ENCODE measurements around the gene GTF3C2.
"Not testable (repeated sequence)": the region's sequence is repeated elsewhere in the genome, so short reads cannot be mapped to it uniquely, and the experiment has no call there.

Gene GTF3C2

DNA sequence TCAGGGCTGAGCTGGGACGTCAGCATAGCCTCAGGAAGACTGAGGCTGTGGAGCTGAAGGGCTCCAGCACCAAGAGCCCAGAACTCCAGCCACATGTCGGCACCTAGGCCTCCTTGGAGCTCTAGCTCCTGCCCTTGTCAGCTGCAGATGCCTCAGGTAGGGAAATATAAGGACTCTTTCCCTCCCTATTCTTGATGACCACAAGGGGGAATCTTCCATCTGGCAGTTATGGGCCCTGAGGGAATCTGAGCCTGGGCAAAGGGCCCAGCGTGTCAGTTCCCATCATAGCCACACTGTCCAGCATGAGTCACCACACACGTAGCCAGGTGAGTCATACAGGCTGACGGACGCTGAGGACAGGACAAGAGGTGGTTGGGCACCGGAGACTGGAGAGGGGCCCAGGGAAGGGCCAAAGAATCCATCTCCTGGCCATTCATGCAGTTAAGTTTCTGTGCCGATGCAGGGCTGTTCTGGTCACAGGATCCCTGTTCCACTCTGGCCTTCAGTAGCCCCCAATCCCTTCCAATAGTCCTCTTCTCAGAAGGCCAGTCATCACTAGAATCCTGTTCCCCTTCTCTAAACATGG, 35.5 kb downstream of the GTF3C2 start:
- peak; percentile 99 to 100 for DNase-seq

DNA sequence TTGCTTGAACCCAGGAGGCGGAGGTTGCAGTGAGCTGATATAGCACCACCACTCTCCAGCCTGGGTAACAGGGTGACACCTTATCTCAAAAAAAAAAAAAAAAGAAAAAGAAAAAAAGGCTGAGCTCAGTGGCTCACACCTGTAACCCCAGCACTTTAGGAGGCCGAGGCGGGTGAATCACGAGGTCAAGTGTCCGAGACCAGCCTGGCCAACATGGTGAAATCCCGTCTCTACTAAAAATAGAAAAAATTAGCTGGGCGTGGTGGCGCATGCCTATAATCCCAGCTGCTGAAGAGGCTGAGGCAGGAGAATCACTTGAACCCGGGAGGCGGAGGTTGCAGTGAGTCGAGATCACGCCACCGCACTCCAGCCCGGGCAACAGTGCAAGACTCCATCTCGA, 36.7 kb downstream of the GTF3C2 start:
- DNase-seq, result not testable (repeated sequence)

DNA sequence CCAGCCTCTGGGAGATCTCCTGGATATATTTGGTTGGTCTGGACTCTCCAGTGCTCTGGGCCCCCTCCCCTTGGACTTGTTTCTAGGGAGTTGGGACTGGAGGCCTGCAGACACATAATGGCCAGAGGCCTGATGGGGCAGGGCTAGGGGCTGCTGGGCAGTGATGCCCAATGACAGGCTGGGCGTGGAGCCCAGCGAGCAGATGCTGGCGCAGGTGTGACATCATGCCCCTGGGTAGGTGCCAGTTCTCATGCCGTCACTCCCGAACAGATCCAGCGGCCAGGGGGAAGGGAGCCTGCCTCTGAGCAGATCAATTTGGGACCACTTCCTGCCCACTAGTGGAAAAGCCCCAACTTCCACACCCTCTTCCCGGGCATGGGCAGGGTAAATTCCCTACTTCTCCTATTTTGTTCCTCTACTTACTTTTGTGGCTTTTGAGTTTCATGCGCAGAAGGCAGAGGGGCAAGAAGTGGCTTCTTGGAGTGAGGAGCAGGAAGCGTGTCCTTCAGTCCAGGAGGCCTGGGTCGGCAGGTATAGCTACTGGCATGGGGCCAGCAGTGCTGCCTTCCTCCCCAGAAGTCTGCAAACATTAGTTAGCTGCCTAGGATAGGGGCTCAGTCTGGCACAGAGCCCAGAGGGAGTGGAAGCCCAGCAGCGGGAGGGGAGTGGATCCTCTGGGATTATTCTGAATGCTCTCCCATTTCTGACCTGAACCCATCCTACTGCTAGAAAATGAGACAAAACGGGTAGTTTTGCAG, 39.7 kb downstream of the GTF3C2 start:
- no peak for DNase-seq

DNA sequence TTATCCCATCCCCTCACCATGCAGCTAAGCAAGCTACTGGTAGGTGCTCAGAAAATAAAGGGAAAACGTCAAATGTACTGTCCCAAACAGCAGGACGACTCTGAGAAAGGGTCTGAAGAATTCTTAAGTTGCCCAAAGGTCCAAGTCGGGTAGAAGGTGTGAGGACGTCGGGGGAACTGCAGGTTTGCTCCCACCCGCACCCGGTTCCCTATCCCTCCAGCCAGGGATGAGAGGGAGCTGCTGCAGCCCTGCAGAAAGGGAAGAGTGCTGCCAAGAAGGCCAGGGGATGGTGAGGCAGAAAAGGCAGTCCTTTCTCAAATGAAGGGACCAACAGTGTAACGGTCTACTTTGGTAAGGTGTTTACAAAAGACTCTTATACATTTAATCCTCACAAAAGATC, 41.4 kb downstream of the GTF3C2 start:
- no peak for DNase-seq

DNA sequence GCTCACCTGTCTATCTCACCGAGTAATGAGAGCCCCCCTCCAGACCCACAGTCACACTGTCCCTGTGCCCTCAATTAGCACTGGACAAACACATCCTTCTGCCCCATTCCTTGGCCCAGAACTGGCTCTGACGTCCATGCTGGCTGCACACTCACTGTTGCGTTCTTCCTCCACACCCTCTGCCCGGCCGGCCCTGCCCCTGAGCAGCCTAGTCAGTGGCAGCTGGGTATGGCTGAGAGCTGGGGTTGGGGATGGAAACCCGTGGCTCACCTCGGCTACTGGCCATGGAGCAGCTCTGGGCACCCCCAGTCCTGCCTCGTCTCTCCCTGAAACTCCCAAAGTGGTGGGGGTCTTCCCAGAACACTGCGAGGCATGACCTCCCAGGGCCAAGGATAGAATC, 41.9 kb downstream of the GTF3C2 start:
- DNase-seq, result no peak

DNA sequence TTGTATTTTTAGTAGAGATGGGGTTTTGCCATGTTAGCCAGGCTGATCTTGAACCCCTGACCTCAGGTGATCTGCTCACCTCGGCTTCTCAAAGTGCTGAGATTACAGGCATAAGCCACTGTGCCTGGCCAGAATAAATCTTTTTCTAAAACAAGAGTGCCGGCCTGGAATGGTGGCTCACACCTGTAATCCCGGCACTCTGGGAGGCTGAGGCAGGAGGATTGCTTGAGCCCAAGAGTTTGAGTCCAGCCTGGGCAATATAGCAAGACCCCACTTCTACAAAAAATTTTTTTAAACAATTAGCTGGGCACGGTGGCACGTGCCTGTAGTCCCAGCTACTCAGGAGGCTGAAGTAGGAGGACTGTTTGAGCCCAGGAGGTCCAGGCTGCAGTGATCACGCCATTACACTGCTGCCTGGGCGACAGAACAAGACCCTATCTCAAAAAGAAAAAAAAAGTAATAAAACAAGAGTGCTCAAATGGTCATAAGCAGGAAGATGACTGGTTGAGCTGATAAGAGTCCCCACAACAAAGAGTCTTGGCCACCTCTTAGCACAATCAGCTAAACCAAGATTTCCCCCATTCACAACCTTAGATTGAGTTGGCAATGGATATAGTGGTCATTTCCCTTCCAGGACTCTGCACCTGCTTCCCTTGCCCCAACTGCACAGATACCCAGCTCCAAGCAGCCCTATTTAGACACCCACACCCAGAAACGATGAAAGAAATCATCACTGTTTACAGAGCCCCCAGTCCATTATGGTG, 42.5 kb downstream of the GTF3C2 start:
- DNase-seq, result no peak

DNA sequence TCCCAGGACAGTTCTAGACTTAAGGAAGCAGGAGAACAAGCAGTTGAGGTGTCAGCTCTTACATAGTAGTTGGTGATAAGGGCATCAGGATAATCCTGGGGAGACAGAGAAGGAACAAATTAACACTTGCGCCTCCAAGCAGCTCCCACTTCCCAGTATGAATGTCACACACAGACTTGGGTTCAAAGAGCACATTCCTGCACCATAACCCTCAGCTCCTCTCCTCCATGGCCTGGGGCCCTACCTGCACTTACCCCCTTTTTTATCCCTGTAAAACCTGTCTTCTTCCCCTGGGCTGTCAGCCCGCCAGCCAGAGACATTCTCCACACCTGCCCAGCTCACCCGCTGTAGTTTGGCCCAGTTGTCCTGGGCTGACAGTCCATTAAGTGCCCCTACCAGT, 44.4 kb downstream of the GTF3C2 start:
- no peak for DNase-seq

DNA sequence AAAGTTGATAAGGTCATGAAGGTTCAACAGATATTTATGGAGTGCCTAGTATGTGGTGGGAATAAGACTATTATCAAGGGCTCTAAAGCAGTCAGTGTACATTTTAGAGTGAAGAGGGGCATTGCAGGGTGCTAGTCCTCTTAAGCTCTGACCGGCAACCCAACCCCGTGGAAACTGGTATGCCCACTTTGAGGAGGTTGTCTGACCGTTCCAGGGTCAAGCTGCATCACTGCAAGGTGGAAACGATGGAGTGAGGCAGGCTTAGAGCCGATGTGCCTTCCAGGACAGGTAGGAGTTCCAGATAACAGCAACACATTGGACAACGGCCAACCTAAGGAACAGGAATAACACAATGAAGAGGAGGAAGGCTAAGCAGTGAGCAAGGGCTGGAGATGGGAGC, 46.9 kb downstream of the GTF3C2 start:
- no peak for DNase-seq

DNA sequence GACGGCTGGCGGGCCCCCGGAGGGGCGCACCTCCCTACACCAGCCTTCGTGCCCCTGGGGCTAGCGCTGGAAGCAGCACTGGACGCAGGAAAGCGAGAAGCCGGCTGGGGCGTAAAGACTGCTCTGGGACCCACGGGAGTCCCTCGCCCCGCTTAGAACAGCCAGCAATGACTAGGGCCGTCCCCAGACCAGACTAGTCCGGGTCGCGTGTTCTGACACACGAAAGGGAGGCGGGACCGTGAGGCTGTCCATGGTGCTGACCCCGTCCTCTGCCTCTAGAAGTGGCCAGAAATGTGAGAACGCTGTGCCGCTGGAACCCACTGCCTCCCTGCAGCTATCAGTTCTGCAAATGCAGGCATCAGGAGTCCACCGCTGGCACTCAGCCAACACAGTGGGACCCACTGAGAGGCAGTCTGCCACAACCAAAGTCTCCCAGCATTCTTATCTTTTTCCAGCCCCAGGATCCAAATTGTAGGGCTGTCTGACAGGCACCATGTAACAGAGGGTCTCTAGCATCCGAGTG, 48.1 kb downstream of the GTF3C2 start, which contains the start of gene UCN:
UCN (minus strand) TSS at position 87 of the 523 bp plus-strand sequence. CDS start 550 bp downstream, outside the sequence.
- DNase-seq, result no peak

DNA sequence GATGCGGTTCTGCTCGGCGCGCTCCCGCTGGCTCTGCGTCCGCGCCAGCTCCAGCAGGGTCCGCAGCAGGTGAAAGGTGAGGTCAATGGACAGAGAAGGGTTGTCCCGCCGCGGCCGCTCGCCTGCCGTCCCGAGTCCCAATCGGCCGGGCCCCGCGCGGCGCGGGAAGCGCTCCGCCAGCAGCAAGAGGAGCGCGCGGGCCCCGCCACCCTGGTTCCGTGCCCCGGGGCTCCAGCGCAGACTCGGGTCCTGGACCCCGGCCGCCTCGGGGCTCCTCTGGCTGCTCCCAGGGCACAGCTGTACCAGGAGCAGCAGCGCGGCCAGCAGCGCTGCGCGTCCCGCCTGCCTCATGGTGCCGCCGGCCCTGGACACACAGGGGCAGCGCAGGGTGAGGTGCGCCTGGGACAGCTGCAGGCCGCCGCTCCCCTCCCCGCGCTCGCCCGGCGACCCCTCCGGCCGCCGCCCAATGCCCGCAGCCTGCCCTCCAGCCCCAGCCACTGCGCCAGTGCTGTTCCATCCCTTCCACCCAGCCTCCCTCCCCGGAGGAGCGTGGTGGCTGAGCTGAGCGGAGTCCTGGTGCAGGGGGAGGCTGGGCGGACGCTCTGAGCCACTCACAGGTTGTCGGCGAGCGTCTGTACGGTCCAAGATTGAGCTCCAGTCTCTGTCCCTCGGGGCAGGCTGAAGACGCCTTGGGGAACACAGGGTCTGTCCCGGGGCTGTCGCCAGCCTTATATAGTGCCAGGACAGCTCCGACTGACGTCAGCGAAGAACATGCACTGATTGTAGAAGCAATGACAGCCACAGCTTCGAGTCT, 48.8 kb downstream of the GTF3C2 start:
- no peak for DNase-seq

DNA sequence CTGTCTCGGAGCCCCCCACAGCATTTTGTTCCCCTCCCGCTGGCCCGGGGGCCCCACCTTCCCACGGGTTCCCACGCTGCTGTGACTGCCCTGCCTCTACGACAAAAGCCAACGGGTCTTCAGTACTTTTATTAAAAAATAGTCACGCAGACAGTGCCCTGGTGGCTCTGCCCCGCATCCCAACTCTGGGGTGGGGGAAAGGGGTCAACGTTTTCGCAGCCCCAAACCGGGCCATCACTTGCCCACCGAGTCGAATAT, 49.3 kb downstream of the GTF3C2 start:
- DNase-seq, result no peak

DNA sequence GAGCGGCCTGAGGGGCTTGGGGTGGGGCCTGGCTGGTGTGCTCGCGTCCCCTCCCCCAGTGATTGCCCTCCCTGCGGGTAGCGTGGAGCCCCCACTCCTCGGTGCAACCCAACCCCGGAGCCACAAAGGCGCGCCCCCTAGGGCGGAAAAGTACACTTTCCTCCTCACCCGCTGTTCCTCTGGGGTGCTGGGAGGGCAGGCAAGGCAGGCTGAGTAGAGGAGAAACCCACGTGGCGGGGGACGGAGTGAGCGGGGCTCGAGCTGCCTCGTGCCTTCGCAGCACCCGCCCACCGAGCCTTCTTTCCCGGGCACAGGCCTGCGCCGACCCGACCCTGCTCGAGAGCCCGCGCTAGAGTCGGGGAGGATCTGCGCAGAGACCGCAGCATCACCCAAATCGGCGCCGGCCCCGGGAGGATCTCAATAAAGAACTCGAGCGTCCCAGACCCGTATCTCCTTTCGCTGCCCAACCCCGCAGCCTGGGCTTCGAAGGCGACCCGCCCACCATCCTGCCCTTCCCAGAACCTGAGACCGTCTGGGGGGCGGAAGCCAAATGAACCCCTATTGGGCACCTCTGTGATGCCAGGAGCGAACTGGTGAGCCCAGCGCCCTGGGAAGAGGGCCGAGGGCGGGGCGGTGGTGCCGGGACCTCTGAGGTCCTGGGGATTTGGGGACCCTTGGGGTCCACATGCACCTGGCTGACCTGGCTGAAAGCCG, 49.8 kb downstream of the GTF3C2 start:
- DNase-seq, result no peak

DNA sequence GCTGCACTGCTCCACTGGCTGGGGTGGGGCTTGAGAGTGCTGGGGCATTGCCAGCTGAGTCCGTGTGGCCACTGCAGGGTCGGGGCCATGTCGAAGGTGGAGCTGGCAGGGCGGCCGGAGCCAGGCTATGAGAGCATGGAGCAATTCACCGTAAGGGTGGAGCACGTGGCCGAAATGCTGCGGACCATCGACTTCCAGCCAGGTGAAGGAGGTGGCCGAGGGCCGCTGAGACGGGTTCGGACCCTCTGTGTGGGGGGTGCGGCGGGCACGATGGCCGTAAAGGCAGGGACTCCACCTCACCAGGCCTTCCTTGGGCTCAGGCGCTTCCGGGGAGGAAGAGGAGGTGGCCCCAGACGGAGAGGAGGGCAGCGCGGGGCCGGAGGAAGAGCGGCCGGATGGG, 50.4 kb downstream of the GTF3C2 start:
- no peak for DNase-seq

DNA sequence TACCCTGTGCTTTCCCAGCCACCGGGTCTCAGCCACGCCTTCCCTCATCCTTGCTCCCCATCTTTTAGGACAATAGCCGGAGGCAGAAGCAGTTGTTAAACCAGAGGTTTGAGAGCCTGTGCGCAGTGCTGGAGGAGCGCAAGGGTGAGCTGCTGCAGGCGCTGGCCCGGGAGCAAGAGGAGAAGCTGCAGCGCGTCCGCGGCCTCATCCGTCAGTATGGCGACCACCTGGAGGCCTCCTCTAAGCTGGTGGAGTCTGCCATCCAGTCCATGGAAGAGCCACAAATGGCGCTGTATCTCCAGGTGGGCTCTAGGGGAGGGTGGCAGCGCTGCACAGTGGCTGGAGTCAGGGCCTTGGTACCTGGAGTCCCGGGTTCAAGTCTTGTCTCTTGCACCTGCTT, 51.0 kb downstream of the GTF3C2 start:
- no peak for DNase-seq

DNA sequence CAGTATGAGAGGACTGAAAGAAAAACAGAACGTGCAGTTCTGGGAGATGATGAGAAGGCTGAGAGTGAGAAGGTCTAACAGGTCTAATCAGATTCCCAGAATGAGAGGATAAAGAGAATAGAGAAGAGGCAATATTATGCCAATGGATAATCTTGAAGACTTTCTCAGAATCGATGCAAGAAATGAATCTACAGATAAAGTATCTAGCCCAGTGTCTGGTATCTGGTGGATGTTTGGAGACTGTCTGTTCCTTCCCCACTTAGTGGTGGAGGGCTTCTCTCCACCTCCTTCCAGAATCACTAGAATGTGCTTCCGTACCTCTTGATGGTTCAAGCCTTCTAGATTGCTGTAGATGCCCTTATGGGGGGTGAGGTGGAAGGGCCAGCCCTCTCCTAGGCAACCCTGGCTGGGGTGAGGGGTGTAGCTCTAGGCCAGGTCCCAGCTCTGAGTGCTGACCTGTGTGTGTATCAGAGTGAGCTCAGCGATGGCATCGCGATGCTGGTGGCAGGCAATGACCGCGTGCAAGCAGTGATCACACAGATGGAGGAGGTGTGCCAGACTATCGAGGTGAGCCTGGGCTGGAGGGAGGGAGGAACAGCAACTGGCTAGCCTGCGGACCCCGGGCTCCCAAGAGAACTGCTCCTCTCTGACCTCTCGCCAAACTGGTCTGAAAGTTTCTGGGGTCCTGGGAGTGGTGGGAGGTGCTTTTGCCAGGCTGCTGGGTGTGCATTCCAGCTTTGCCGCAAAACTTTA, 51.9 kb downstream of the GTF3C2 start:
- no peak for DNase-seq

DNA sequence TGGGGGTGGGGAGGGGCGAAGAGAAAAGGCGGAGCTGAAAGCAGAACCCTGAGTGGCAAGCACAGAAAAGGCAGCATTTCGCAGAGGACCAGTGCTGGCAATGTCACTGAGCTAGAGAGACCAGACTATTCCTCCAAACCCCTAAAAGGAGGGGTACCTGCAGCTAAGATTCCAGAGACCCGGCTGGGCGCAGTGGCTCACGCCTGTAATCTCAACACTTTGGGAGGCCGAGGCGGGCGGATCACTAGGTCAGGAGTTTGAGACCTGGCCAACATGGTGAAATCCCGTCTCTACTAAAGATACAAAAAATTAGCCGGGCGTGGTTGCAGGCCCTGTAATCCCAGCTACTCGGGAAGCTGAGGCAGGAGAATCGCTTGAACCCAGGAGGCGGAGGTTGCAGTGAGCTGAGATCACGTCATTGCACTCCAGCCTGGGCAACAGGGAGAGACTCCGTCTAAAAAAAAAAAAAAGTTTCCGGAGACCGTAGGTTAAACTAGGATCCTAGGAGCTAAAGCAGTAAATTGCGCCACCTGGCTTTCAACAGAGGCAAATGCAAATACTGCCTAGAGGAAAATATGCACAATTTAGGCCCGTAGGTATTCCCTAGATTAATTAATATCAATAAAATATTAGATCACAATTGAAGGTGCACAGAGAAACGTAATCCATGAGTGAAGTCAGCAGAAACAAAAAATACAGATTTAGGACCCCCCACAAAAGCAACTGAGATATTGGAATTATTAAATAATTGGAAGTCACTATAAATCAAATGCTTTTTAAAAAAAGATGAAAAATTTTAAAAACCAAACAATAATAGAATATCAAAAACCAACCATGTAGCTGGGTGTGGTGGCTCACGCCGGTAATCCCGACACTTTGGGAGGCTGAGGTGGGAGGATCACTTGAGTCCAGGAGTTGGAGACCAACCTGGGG, 53.2 kb downstream of the GTF3C2 start:
- DNase-seq, result peak; percentile 75 to 88

DNA sequence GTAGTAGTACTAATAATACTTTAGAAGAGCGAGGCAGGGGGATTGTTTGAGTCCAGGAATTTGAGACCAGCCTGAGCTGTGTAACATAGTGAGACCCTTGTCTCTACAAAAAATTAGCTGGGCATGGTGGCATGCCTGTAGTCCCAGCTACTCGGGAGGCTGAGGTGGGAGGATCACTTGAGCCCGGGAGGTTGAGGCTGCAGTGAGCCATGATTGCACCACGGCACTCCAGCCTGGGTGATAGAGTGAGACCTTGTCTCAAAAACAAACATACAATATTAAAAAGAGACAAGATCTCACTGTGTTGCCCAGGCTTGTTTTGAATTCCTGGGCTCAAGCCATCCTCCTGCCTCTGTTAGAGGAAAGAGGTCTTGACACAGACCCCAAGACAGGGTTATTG, 56.0 kb downstream of the GTF3C2 start:
- not testable (repeated sequence) for DNase-seq

DNA sequence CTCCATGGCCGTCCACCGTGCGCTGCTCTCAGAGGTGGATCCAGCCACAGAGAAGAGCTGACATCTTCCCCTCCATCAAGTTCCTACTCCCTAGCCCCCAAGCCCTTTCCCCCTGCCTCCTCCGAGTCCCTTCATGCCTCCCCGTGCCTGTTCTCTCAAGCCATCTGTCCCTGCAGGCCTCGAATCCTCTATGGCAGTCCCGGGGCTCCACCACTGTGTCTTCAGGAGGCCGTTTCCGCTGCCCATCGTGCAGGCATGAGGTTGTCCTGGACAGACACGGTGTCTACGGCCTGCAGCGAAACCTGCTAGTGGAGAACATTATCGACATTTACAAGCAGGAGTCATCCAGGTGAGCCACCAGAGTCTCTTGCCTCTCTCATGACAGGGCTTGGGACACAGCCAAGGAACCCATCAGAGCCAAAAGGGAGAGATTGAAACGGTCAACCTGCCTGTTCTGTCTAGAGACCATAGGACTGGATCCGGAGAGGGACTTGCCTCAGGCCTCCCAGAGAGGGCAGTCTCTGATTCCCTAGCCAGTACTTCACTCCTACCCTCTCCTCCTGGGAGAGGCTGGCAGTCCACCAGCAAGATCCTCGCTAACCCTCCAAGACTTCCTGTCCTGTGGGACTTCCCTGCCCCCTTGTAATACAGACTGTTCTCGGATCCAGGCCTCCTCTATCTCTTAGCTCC, 58.0 kb downstream of the GTF3C2 start:
- no peak for DNase-seq

DNA sequence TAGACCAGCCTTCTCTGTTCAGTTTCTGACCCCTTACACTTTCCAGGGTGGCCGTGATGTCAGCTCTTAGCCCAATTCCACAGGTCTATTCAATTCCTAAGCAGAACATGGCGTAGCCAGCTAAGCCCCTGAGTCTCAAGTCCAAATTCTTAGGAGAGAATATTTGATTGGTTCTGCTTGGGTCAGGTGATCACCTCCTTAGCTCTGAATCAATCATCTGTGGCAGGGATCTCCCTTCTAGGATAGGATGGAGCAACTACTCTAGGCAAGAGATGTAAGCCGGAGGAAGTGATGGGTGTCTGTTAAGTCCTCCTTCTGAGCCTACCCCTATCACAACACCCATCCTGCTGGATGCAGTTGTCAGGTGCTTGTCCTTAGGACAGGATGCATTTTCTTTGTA, 59.4 kb downstream of the GTF3C2 start:
- no peak for DNase-seq

DNA sequence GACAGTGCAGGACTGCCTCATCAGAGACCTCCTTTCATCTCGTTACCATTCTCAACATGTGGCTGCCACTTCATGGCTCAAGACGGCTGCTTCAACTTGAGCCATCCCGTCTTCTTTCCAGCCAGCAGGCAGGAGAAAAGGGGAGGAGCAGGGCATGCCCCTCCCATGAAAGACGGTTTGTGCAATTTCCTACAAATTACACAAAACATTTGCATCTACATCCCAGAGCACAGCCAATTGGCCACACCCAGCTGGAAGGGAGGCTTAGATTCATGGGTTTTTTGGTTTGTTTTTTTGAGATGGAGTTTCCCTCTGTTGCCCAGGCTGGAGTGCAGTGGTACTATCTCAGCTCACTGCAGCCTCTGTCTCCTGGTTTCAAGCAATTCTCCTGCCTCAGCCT, 60.1 kb downstream of the GTF3C2 start:
- DNase-seq, result no peak

Measured in SW 1271 (cell line).